HepG2 (cell line): ENCODE measurements around the gene PKP1.

Source experiments
- CAMTA2 ChIP-seq: sonication (generic); formaldehyde crosslinking; IDR thresholded peaks from 2 replicates; pipeline ENCODE4 v1.4.0; 2020; ENCODE audit warnings: mild to moderate bottlenecking, missing genetic modification reagents, borderline replicate concordance
- E2F1 ChIP-seq: sonication (generic); formaldehyde crosslinking; IDR thresholded peaks from 2 replicates; pipeline ENCODE4 v1.5.0; 2020; ENCODE audit warnings: missing genetic modification reagents
- NPAS2 ChIP-seq: sonication (generic); formaldehyde crosslinking; IDR thresholded peaks from 2 replicates; pipeline ENCODE4 v1.8.0; 2022; ENCODE audit warnings: mild to moderate bottlenecking, missing genetic modification reagents, borderline replicate concordance
- SALL2 ChIP-seq: sonication (generic); formaldehyde crosslinking; IDR thresholded peaks from 2 replicates; pipeline ENCODE4 v1.8.1; 2023; ENCODE audit warnings: mild to moderate bottlenecking, missing genetic modification reagents, inconsistent platforms
- SOX5 ChIP-seq: IDR thresholded peaks from 2 replicates; pipeline ENCODE4 v1.6.1; 2016; ENCODE audit warnings: borderline replicate concordance
- TAF15 ChIP-seq: fragments of 200-400 bp; formaldehyde crosslinking; IDR thresholded peaks from one replicate; pipeline ENCODE4 v1.6.1; 2018; ENCODE audit warnings: mild to moderate bottlenecking, low read depth, low read length; ENCODE audit not compliant: poor library complexity, severe bottlenecking
- TRIM24 ChIP-seq: sonication (generic); formaldehyde crosslinking; IDR thresholded peaks from 2 replicates; pipeline ENCODE4 v1.8.0; 2022; ENCODE audit warnings: mild to moderate bottlenecking, missing genetic modification reagents
- ZNF780A ChIP-seq: sonication (generic); formaldehyde crosslinking; IDR thresholded peaks from 2 replicates; pipeline ENCODE4 v1.8.0; 2022; ENCODE audit warnings: mild to moderate bottlenecking, missing genetic modification reagents, moderate library complexity
- TF ChIP-seq, protein P1 (sequence below): sonication (generic); formaldehyde crosslinking; IDR thresholded peaks from 2 replicates; pipeline ENCODE4 v1.5.0; 2020; ENCODE audit warnings: mild to moderate bottlenecking, missing genetic modification reagents, moderate library complexity
- TF ChIP-seq, protein P2 (sequence below): sonication (generic); formaldehyde crosslinking; IDR thresholded peaks from 2 replicates; pipeline ENCODE4 v1.5.1; 2020; ENCODE audit warnings: mild to moderate bottlenecking, missing genetic modification reagents, moderate library complexity

DNA sequence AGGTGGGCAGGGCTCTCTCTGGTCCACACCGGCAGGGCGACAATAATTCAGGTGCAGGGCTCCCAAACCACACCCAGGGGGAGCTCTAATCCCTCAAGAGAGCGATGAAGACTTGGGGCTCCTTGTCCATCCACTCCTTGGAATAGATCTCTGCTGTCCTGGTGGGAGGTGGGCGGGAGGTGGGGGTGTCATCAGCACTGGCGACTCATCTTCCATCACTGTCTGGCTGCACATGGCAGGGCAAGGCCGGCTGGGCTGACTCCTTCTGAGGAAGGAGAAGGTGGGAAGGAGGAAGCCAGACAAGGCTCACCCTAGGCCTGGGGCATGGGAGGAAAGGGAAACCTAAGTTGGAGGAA is 64.9 kb downstream of the PKP1 start:
- no peak for TF ChIP-seq CAMTA2
- TF ChIP-seq, protein P1, sequence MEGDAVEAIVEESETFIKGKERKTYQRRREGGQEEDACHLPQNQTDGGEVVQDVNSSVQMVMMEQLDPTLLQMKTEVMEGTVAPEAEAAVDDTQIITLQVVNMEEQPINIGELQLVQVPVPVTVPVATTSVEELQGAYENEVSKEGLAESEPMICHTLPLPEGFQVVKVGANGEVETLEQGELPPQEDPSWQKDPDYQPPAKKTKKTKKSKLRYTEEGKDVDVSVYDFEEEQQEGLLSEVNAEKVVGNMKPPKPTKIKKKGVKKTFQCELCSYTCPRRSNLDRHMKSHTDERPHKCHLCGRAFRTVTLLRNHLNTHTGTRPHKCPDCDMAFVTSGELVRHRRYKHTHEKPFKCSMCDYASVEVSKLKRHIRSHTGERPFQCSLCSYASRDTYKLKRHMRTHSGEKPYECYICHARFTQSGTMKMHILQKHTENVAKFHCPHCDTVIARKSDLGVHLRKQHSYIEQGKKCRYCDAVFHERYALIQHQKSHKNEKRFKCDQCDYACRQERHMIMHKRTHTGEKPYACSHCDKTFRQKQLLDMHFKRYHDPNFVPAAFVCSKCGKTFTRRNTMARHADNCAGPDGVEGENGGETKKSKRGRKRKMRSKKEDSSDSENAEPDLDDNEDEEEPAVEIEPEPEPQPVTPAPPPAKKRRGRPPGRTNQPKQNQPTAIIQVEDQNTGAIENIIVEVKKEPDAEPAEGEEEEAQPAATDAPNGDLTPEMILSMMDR (CRISPR knock-in tag): peak; percentile 71
- no peak for TF ChIP-seq SALL2 (CRISPR knock-in tag)
- TF ChIP-seq E2F1 (CRISPR knock-in tag): no peak
- TF ChIP-seq SOX5 (CRISPR knock-in tag): no peak
- no peak for TF ChIP-seq TRIM24 (CRISPR knock-in tag)
- TF ChIP-seq ZNF780A (CRISPR knock-in tag): no peak
- TF ChIP-seq TAF15: no peak
- no peak for TF ChIP-seq NPAS2
- TF ChIP-seq, protein P2, sequence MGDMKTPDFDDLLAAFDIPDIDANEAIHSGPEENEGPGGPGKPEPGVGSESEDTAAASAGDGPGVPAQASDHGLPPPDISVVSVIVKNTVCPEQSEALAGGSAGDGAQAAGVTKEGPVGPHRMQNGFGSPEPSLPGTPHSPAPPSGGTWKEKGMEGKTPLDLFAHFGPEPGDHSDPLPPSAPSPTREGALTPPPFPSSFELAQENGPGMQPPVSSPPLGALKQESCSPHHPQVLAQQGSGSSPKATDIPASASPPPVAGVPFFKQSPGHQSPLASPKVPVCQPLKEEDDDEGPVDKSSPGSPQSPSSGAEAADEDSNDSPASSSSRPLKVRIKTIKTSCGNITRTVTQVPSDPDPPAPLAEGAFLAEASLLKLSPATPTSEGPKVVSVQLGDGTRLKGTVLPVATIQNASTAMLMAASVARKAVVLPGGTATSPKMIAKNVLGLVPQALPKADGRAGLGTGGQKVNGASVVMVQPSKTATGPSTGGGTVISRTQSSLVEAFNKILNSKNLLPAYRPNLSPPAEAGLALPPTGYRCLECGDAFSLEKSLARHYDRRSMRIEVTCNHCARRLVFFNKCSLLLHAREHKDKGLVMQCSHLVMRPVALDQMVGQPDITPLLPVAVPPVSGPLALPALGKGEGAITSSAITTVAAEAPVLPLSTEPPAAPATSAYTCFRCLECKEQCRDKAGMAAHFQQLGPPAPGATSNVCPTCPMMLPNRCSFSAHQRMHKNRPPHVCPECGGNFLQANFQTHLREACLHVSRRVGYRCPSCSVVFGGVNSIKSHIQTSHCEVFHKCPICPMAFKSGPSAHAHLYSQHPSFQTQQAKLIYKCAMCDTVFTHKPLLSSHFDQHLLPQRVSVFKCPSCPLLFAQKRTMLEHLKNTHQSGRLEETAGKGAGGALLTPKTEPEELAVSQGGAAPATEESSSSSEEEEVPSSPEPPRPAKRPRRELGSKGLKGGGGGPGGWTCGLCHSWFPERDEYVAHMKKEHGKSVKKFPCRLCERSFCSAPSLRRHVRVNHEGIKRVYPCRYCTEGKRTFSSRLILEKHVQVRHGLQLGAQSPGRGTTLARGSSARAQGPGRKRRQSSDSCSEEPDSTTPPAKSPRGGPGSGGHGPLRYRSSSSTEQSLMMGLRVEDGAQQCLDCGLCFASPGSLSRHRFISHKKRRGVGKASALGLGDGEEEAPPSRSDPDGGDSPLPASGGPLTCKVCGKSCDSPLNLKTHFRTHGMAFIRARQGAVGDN (CRISPR knock-in tag): no peak
